GM18505 (cell line): Measurements from ENCODE around the gene WRAP53.

Experiments used
- ATAC-seq: cut with Tn5 transposase; IDR thresholded peaks from one replicate; pipeline ENCODE4 v1.9.1; 2021; ENCODE audit not compliant: unreplicated experiment
- POLR2A ChIP-seq: IDR thresholded peaks from 4 replicates; pipeline ENCODE4 v1.6.1; 2011; ENCODE audit warnings: borderline replicate concordance; ENCODE audit not compliant: insufficient read depth, insufficient read length; ENCODE audit errors: extremely low read depth

WRAP53 gene

DNA sequence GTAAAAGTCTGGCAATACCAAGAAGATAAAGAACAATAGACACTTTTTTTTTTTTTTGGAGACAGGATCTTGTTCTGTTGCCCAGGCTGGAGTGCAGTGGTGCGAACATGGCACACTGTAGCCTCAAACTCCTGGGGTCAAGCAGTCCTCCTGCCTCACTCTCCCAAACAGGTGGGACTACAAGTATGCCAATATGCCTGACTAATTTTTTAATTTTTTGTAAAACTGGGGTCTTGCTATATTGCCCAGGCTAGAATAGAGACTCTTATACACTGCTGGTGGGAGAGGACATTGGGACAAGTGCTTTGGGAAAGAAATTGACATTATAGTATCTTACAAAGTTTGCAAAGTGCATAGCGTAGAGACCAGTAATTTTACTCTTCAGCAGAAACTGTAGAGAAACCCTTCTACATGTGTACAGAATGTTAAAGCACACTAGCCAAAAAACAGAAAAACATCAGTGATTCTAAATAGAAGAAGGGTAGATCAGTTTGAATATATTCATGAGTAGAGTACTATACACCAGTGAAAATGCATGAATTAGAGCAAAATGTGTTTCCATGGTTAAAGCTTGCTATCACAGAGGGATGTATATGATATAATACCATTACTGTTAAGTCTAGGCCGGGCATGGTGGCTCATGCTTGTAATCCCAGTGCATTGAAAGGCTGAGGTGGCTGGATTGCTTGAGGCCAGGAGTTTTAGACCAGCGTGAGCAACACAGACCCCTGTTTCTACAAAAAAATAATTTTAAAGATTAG lies 9.7 kb downstream of the WRAP53 start:
- no peak for ATAC-seq
- no peak for TF ChIP-seq POLR2A

DNA sequence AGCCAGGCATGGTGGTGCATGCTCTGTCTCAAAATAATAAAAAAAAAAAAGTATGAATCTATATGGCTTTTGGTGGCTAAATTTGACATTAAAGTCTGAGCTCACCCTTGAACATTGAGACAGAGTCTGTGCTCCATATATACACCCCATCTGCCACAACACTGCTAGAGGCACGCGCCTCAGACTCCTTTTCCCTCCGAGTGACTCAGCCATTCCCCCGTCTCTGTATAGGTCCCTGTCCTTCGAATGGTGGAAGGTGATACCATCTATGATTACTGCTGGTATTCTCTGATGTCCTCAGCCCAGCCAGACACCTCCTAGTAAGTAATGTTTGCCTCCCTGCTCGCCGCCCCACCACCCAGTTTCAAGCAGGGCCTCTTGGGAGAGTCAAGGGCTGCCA lies 12.2 kb downstream of the WRAP53 start:
- TF ChIP-seq POLR2A = no peak
- ATAC-seq = no peak

DNA sequence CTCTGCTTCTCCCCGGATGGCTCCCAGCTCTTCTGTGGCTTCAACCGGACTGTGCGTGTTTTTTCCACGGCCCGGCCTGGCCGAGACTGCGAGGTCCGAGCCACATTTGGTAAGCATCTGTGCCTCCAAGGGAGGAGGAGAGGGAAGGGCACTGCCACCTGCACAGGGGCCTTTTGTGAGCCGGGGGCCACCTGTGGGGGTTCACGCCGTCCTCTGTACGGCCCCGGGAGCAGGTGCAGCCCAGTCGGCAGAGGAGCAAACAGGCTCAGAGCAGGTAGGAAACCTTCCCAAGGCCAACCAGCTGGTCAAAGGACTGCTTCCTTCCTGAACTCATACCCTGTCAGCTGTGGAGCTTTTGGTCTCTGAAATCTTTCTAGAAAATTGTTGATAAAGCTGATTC lies 13.4 kb downstream of the WRAP53 start:
- TF ChIP-seq POLR2A = no peak
- no peak for ATAC-seq

DNA sequence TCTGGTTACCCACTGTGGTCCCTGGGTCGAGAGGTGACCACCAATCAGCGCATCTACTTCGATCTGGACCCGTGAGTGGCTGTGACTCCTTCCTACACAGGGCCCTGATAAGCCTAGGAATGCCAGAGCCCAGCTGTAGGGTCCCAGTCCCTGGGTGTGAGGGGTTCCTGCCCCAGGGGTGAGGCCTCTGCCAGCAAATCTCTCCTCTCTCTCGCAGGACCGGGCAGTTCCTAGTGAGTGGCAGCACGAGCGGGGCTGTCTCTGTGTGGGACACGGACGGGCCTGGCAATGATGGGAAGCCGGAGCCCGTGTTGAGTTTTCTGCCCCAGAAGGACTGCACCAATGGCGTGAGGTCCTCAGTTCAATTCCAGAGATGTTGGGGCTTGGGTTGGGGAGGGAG lies 14.5 kb downstream of the WRAP53 start:
- ATAC-seq = no peak
- no peak for TF ChIP-seq POLR2A

DNA sequence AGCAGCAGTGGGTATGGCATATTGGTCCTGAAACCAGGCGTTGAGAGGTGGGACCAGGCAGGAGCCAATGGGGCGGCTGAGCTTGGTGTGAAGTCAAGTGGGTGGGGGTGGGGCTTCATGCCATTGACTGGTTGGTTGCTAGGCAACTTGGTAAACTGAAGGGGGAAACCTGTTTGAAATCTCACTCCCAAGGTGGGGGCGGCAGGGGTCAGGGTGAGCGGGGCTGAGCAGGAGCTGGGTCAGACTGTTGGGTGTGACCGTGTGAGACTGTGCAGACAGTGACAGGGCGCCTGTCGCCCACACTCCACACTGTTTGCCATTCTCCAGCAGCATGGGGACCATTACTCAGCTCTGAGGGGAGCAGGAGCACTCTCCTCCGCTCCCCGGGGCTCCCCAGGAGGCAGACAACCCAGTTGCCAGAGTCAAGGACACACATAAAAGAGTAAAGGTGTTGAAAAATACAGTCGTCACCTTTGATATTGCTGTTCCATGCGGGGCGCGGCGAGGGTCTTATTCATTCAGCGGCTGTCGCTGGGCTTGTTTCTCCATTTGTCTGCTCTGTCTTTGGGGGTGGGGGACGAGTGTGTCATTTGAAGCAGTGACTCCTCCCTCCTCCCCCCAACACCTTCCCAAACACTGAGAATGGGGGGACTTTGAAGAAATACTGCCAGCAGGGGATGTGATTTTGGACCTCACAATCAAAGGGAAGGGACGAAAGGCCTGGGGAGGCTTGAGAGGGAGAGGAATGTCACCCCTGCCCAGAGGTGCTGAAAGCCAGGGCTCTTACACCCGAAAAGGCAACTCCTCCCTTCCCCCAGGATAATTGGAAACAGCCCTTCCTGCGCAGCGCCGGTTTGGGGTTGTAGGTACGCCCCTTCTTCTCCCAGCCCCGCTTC lies 15.6 kb downstream of the WRAP53 start:
- ATAC-seq = no peak
- no peak for TF ChIP-seq POLR2A

DNA sequence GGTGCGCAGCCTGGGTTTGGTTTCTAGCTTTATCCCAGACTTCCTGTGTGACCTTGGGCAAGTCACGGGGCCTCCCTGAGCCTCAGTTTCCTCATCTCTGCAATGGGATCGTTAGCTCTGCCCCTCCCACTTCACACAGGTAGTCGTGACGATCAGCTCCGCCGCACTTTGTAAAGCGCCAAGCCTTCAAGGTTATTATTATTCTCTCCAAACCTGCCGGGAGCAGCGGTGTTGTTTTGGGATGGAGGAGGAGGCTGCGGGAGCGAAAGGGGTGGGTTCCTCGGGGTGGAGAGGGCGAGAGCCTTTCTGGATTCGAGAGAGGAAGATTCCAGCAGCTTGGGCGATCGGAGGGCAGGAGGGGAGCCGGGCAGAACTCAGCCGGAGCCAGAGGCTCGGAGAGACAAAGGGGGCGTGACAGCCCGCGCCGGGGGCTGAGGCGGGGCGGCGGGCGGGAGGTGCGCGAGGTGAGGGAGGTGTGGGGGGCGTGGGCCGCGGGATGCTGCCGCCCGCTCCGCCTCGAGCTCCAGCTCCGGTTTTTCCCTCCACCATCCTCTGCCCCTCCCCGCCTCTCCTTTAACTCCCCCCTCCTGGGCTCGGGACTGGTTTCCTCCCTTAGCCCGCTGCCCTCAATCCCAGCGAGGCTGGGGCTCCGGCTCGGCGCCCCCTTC lies 16.5 kb downstream of the WRAP53 start, which contains the start of gene EFNB3:
Gene EFNB3 (plus strand): TSS at position 602 of the 668 bp plus-strand sequence. CDS start 397 bp downstream, outside the sequence.
- TF ChIP-seq POLR2A = no peak
- no peak for ATAC-seq

DNA sequence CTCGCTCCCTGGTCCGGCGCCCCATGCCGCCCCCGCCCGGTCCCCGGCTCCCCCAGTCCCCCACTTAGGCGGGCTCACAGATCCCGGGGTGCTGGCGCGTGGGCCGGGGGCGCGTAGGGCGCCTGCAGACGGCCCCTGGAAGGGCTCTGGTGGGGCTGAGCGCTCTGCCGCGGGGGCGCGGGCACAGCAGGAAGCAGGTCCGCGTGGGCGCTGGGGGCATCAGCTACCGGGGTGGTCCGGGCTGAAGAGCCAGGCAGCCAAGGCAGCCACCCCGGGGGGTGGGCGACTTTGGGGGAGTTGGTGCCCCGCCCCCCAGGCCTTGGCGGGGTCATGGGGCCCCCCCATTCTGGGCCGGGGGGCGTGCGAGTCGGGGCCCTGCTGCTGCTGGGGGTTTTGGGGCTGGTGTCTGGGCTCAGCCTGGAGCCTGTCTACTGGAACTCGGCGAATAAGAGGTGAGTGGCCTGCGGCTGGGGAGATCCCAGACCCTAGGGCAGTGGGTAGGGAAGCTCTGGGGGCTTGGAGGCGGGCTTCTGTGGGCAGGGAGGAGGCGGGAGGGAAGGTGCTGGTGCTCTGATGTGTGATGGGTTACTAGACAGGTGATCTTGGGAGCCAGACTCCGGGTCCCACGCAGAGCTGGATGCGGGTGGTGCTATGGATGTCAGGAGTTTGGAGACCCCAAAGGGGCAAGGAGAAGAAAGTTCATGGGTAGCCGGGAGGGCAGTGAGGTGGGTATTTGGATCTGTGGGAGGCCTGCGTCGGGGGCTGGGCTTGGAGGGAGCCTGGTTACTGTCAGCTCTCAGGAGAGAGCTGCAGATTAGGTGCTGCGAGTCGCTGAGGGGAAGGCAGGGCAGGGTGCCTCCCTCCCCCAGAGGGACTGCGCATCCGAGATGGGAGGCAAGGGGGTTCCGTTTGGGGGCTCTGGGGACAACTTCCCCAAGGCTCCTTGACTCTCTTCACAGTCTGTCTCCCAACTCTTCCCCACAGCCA lies 17.3 kb downstream of the WRAP53 start:
- ATAC-seq = no peak
- TF ChIP-seq POLR2A = no peak

DNA sequence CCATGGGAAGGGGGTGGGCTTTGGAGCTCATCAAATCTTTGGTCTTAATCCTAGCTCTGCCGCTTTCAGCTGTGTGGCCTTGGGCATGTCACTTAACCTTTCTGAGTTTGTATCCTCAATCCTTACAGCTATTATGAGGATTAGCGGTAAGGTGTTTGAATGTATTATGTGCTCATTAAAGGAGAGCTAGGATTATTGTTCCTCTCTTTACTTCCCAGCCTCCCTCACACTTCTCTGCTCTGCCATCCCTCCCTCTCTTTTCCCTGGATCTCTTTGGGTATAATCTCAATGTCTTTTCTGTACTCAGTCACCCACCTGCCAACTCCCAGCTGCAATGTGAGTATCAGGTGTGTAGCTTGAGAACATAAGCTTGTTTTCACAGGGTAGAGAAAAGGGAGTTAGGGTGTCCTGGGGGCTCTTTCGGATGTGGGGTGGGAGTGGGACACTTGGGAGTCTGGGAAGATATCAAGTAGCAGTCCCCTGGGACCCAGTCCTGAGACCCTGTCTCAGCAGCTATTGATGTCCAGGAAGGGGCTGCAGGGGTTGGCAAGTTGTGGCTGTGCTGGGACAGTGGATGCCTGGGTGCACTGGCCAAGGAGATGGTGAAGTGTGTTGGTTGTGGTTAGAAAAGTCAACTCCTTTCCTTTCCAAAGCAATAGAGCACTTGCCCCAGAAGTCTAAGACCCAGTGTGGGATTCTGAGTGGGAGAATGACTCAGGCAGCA lies 18.5 kb downstream of the WRAP53 start:
- no peak for TF ChIP-seq POLR2A
- ATAC-seq = no peak

DNA sequence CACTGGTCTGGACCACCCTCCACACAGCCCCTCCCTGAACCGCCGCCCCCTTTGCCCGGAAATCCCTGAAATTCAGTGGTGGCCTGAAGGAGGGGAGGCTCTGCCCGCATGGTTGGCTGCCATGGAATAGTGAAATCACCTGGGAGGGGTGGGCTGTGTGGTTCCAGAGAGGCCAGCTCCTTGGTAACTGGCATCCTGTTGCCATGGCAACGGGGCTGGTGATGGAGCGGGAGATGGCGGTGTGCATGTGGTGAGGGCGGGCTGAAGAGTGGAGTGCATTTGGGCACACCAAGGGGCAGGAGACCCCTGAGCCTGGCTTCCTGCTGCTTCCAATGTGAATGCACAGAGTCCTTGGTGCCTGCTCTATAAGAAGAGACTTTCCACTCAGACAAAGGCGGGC lies 19.2 kb downstream of the WRAP53 start:
- no peak for ATAC-seq
- no peak for TF ChIP-seq POLR2A

DNA sequence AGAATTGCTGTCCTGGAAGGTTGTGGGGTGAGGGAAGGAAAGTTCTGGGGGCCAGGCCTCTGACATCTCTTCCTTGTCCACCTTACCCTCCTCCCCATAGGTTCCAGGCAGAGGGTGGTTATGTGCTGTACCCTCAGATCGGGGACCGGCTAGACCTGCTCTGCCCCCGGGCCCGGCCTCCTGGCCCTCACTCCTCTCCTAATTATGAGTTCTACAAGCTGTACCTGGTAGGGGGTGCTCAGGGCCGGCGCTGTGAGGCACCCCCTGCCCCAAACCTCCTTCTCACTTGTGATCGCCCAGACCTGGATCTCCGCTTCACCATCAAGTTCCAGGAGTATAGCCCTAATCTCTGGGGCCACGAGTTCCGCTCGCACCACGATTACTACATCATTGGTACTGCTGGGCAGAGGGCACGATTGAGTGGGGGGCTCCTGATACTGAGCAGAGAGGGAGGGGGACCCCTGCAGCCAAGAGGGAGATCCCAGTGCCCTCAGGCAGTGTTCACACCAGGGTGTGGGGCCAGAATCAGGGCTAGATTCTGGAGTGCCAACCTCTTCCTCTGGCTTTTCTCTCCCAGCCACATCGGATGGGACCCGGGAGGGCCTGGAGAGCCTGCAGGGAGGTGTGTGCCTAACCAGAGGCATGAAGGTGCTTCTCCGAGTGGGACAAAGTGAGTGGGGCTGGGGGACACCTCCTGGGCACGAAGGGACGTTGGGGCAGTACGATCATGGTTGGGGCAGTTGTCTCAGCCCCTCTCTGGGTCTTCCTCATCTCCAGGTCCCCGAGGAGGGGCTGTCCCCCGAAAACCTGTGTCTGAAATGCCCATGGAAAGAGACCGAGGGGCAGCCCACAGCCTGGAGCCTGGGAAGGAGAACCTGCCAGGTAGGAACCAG lies 19.8 kb downstream of the WRAP53 start:
- TF ChIP-seq POLR2A = no peak
- ATAC-seq = no peak

DNA sequence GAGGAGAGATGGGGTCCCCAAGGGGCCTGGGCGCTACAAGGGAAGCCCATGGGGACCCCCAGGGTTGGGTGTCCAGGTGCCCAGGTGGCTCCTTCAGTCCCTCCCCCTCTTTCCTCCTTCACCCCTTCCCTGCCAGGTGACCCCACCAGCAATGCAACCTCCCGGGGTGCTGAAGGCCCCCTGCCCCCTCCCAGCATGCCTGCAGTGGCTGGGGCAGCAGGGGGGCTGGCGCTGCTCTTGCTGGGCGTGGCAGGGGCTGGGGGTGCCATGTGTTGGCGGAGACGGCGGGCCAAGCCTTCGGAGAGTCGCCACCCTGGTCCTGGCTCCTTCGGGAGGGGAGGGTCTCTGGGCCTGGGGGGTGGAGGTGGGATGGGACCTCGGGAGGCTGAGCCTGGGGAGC lies 20.8 kb downstream of the WRAP53 start:
- TF ChIP-seq POLR2A = no peak

More for the DNA sequence above, 20.8 kb downstream of the WRAP53 start:
- ATAC-seq = no peak
